VCaP (cell line): ENCODE data around the gene TMEM201.
A peak's percentile ranks its signal among the peaks of the same experiment; 100 is the strongest.

ENCODE experiments used
- H3K27ac ChIP-seq: fragments of 450-650 bp; 2 replicates; pipeline ENCODE4 v1.5.1; 2017
- CTCF ChIP-seq: fragments of 450-650 bp; conservative IDR thresholded peaks from 2 replicates; pipeline ENCODE4 v1.5.1; 2017; ENCODE audit warnings: mild to moderate bottlenecking, moderate library complexity

The TMEM201 gene

DNA sequence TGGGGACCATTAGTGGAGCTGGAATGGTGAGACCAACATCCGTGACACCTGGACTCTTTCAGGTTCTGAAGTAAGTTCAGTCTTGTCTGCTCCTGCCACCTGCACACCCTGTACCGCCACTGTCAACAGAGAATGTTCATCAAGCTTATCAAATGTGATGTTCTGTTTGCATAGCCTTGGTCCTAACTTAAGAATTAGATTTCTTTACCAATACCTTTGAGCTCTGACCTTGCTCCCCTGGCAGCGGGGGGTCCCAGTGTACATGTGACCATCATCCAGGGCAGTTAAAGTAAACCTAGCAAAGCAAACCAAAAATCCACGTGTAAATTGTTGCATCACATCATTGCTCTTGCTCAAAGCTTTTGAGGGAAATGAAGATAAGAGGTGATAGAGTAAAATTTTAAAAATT lies 35.0 kb upstream of the TMEM201 start:
- TF ChIP-seq CTCF, result no peak
- peak overlapping the region; percentile 88 for H3K27ac ChIP-seq

DNA sequence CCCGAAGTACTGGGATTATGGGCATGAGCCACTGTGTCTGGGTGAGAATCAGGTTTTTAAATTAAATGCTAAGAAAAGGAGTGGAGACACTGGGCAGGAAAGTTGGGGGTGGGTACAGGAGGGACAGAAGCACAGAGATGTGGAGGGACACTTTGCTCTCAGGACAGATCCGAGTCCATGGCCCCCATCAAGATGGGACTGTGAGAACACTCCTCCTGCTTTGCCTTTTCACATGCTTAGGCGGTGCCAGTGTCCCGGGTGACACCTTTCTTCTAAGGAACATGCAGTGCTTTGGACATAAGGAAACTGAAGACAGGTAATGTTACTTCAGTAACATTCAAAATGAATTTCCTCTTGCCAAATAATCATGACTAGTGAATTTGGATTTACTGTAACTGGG lies 32.8 kb upstream of the TMEM201 start:
- peak overlapping the region; percentile 88 for H3K27ac ChIP-seq
- no peak for TF ChIP-seq CTCF

DNA sequence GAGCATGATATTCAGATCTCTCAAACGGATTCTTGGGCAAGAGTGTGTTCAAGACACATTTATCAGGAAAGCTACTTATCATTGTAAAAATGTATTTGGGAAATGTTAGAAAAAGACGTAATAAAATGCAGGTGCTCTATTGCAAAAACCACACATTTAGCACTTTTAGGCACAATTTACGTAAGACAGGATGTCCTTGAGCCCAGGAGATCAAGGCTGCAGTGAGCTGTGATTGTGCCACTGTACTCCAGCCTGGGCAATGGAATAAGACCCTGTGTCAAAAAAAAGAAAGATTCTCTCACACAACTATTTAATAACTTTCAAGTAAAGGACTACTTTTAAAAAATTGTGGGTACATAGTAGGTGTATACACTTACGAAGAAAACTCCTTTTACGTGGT lies 31.1 kb upstream of the TMEM201 start:
- H3K27ac ChIP-seq, result peak overlapping the region; percentile 88
- no peak for TF ChIP-seq CTCF

DNA sequence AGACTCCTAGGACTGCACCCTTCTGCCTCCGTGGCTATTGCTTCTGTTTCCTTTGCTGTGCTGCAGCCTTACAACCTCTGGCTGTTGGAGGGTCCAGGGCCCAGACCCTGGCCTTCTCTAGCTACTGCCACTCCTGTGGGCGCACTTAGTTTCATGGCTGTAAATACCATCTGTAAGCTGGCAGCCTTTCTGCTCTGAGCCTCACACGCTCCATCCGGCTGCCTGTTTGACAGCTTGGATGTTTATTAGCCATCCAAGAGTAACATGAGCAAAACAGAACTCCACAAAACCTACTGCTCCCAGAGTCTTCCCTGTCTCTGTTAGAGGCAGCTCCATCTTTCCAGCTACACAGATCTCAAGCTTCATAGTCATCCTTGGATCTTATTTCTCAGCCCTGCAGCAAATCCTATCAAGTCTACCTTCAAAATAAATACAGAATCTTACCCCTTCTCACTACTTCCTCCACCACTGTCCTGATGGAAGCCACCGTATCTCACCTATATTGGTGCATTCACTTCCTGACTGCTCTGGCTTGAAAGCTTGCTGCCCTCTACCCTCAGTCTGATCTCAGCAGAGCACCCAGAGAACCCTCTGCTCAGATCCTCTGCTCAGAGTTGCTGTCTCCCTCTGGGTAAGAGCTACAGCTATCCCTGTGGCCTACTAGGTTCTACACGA lies 30.3 kb upstream of the TMEM201 start:
- TF ChIP-seq CTCF, result no peak
- peak overlapping the region; percentile 88 for H3K27ac ChIP-seq

DNA sequence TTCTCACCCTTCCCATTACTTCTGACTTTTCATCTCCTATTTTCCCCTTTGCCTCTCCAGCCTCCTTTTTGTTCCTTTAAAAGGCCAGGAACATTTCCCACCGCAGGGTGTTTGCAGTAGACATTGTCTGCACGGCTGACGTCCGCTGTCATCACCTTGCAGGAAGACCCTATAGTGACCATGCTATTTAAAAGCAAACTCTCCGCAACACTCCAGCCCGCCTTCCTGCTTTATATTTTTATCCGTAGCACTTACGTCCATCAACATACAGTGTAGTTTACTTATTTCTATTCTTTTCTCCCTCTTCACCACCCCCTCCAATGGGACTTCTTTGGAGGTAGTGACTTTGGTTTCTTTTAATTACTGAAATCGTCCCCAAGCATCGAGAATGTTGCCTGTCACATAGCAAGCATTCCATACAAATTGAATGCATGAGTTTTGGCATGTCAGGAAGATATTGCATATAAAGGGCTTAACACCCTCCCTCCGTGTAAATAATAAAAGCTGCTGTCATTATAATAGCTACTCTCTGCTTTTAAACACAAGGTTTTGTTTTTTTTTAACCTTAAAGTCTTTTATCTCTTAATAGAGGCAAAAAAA lies 29.7 kb upstream of the TMEM201 start:
- no peak for TF ChIP-seq CTCF
- peak overlapping the region; percentile 88 for H3K27ac ChIP-seq

GRCh38 chr1:9559673-9560072 lies 29.0 kb upstream of the TMEM201 start:
- no peak for TF ChIP-seq CTCF
- peak overlapping the region; percentile 88 for H3K27ac ChIP-seq

GRCh38 chr1:9560090-9560489 lies 28.6 kb upstream of the TMEM201 start:
- peak overlapping the region; percentile 88 for H3K27ac ChIP-seq

DNA sequence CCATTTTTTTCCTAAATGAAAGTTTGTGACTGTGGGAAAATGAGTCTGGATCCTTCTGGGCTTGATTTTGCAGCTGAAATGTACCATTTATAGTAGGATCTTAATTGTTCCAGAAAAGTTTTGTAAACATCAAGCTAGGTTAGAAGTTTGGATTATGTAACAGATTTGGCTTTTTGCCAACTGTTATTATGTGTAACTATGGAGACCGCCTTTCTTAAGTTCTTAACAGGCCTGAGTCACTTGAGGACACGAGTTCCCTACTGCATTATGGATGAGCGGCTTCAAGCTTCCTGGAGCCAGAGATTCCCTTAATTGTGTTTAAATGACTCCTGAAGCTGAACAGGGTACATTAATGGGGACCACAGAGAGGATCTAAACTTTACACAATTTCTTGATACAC lies 27.3 kb upstream of the TMEM201 start:
- peak overlapping the region; percentile 88 for H3K27ac ChIP-seq
- no peak for TF ChIP-seq CTCF
